ENCODE results near the gene SCN2B.
"Not testable (repeated sequence)": the region's sequence is repeated elsewhere in the genome, so short reads cannot be mapped to it uniquely, and the experiment has no call there.

The SCN2B gene

DNA sequence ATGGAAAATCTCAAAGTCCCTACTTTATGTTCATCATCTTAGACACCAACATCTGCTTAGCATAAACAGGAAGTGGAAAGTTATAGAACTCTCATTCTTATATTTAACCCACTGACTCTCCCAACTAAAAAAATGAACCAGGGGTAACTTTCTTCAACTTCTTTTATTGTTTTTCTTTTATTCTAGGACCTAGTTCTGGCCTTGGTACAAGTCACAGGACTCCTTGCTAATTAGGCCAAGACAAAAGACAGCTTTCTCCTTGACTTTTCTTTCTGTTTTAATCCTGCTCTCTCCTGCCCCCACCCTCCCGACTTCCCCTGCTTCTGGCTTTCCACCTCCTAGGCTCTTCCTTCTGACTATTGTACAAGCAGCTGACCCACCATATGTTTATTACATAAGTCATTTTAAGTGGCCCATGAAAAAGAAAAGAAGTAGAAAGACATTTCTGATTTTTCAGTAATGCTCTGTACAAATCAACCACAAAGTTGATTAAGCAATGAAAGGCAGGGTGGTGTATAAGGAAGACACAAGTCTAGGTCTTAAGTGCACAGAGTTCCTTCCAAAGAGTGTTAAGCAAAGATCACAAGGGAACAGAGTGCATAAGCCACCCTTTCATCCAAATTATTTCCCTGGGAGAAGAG is 30.1 kb upstream of the SCN2B start:
- DNase-seq (ENCODE audit: low read depth, low spot score): no peak

DNA sequence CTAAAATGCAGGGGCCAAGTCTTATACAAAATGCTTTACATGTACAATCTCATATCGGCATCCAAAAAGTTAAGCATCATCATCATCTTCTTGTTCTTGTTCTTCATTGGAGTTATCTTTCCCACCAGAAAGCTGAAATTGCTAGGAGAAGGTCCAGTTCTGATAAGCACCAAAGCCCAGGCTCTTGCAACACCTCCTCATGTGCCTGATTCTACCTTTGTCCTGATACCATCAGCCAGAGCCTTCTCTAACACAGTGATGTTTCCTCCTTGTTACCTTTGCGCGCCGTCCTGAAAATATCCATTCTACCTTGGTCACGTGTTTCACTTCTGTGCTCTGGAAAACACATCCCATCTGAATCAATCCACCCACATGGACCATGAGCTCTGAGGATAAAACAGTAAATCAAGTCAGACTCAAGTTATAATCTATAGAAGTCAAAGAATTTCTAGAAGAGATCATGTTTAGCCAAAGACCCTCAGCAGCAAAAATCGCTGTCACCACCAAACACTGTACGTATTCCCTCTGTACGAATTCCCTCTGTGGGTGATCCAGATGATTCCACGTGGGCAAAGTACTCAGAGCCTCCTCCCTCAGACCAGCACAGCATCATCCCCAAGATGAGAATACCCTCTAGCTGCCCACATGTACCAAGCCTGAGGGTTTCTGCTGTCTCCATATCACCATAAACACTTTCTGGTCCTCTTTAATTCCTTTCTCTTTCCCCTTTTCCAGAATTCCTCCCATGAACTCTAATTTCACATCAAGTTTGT is 29.4 kb upstream of the SCN2B start:
- no peak for DNase-seq (ENCODE audit: low read depth, low spot score)

DNA sequence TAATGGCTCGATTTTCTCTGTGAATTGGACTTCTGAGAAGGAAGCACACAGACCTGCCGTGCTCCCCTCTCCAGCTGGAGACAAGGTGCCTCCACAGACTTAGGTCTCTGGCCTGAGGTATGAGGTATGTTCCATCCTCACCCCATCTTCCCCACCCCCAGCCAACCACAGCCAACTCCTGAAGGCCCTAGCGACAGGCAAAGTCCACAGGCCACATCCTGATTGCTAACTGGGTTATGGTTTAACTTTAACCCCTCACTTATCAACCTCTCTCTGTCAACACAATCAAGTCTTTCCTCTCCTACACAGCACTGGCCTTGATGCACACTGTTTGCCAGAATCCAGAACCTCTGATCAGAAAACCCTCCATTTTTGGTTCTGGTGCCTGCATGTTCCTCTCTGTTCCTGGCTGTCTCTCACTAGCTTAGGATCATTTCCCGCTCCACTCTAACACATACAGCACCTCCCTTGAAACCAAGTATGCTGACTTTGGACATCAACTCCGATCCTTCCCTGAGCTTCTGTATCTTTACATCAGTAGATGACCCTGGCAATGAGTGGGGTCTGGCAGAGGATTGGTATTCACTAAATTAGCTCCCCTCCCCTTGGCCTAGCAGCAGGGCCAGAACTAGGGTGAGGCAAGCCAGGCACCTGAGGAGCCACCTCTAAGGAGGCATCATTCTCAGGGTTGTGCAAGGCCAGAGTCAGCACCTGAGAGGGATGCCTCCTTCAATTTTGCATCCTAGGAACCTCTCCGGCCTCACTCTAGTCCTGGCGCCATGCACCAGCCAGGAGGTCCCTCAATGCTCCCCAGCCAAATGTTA is 26.4 kb upstream of the SCN2B start:
- DNase-seq (ENCODE audit: low read depth, low spot score): no peak

DNA sequence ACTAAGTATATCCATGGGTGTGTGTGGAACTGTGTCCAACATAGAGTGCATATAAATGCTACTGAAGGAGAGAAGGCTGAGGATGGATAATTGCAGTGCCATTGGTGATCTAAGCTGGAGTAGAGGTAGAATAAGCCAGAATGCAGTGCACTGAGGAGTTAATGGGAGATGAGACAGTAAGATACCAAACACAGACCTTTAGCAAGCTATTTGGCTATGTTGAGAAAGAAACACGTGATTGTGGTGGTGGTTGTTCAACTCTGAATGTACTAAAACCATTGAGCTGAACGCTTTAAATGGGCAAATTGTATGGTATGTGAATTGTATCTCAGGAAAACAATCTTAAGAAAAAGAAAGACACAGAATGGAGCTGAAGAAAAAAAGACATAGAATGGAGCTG is 25.5 kb upstream of the SCN2B start:
- DNase-seq (ENCODE audit: low read depth, low spot score): no peak

GRCh38 chr11:118200901-118201680 is 24.7 kb upstream of the SCN2B start:
- DNase-seq (ENCODE audit: low read depth, low spot score): no peak

GRCh38 chr11:118200497-118200896 is 24.1 kb upstream of the SCN2B start:
- DNase-seq (ENCODE audit: low read depth, low spot score): no peak

DNA sequence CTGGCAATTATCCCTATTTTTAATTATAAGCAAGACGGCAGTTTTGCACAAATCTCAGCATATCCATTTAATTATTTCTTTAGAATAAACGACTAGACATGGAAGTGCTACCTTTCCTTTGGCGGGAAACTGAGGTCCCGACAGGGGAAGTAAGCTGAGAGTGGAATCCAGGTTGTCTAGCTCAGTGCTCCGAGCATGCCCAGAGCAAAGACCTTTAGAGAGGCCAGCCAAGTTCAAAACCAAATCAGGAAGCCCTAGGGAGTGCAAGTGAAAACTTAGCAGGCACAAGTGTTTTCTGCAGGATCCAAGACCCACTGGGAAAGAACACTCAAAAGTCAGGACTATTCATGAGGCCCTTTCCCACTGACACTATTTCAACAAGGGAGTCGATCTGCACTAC is 22.7 kb upstream of the SCN2B start:
- DNase-seq (ENCODE audit: low read depth, low spot score): no peak

GRCh38 chr11:118198370-118198769 is 21.9 kb upstream of the SCN2B start:
- peak; percentile 64 for DNase-seq (ENCODE audit: low read depth, low spot score)

DNA sequence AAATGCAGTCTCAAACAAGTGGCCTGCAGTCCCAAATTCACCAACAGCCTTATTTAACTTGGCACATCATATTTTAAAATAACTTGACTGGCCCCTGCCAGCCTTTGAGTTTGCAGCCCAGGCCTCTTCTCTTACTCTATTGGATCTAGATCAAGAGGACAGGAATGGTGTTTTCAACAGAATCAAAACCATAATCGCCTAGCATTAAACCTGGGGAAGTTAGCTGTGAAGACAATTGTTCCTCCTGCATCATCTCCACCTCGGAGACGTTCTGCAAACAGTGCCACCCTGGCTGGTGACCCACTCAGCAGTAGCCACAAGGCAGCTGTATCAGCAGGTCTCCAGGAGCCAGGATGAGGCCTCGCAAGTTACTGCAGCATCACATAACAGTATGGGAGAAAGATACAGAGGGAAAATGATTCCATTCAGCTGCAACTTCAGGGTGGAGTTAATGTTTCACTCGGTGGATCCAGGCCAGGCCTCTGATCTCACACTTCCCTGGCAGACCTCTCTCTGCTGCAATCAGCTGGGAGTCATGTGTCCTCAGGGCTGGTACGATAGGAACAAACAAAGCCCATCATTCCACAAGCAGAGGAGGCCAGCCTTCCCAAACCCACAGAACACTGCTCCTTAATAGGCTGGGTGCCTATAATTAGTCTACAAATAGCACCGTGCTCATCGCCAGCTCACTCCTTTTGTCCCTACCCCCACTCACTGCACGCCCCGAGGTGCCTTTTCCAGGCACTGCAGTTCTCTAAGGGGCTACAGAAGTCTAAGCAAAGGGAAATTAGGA is 18.6 kb upstream of the SCN2B start:
- peak; percentile 83 for DNase-seq (ENCODE audit: low read depth, low spot score)

- DNase-seq (ENCODE audit: low read depth, low spot score): no peak
Observed at GRCh38 chr11:118193910-118194566, 17.6 kb upstream of the SCN2B start.

DNA sequence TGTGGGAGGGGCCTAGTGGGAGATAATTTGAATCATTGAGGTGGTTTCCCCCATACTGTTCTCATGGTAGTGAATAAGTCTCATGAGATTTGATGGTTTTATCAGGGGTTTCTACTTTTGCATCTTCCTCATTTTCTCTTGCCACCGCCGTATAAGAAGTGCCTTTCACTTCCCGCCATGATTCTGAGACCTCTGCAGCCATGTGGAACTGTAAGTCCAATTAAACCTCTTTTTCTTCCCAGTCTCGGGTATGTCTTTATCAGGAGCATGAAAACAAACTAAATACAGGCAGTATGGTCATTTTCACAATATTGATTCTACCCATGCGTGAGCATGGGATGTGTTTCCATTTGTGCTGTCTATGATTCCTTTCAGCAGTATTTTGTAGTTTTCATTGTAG is 16.4 kb upstream of the SCN2B start:
- DNase-seq (ENCODE audit: low read depth, low spot score): not testable (repeated sequence)

GRCh38 chr11:118190942-118191506 is 14.6 kb upstream of the SCN2B start:
- DNase-seq (ENCODE audit: low read depth, low spot score): not testable (repeated sequence)

DNA sequence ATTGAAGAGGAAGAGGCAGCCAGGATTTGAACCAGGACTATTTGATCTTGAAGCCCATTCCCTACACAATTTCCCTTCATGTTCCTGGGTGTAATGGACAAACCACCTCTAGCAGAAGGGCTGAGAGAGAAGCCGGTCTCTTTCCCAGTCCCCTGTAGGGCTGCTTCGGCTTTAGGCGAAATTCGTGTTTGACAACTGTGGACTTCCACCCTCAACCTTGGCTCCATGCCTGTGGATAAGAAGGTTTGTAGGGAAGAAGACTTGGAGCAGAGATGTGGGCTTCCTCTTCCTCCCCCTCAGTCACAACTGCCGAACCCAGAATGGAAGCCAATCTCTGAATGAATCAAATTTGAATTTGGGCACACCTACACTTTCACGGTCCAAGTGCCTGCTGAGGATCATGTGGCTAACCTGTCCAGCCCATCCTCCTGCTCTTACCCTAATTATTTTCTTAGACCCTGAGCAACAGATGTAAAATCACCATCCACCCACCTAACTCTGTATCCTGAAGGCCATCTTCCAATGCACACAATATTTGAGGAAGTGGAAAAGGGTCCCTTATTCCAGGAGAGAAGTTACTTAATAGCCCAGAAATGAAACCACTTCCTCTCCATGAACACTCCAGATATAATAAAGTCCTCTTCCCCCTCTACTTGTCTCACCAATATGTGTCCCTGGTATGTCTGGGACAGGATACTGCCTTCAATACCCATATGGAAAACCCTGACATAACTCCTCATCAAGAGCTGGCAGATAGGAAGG is 10.1 kb upstream of the SCN2B start:
- DNase-seq (ENCODE audit: low read depth, low spot score): no peak

DNA sequence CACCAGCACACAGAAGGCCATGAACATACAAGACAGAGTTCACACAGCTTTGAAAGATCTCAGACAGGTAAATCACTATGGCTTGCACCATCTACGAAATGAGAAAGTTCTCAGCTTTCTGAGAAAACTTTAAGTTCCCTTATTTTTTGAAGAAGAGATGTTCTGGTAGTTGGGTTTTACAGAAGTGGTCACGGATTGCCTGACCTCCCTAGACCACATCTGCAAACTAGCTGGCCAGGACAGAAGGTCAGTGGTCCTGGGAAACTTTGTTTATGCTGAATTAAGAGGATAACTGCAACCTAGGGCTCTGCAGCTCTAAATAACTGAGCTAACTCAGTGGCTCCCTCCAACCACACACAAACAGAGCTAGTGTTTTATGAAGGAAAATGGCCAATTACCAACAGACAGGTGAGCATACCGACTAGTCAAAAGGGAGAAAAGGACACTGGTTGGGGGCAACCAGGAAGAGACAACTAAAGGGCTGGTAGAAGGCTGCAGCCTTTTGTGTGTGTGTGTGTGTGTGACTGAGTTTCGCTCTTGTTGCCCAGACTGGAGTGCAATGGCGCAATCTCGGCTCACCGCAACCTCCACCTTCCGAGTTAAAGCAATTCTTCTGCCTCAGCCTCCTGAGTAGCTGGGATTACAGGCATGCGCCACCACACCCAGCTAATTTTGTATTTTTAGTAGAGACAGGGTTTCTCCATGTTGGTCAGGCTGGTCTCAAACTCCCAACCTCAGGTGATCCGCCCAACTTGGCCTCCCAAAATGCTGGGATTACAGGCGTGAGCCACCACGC is 8.5 kb upstream of the SCN2B start:
- no peak for DNase-seq (ENCODE audit: low read depth, low spot score)

DNA sequence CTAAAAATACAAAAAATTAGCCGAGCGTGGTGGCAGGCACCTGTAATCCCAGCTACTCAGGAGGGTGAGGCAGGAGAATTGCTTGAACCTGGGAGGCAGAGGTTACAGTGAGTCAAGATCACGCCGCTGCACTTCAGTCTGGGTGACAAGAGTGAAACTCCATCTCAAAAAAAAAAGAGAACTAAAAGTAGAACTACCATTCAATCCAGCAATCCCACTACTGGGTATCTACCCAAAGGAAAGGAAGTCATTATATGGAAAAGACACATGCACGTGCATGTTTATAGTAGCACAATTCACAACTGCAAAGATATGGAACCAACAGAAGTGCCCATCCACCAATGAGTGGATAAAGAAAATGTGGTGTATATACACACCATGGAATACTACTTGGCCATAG is 7.3 kb upstream of the SCN2B start:
- not testable (repeated sequence) for DNase-seq (ENCODE audit: low read depth, low spot score)

GRCh38 chr11:118180300-118180703 is 3.9 kb upstream of the SCN2B start:
- DNase-seq (ENCODE audit: low read depth, low spot score): peak; percentile 73

DNA sequence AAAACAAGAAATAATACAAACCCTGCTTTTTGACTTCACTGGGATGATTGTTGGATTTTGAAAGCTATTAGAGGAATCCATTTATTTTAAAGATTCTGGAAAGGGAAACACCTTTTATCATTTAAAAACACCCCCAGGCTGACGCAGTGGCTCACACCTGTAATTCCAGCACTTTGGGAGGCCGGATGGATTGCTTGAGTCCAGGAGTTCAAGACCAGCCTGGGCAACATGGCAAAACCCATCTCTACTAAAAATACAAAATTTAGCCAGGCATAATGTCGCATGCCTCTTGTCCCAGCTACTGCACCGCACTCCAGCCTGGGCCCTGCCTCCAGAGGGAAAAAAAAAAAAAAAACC is 317 bp upstream of the SCN2B start:
- no peak for DNase-seq (ENCODE audit: low read depth, low spot score)

Measured in ELF-1 (cell line).